HEK293T (cell line): ENCODE results near the gene VPS45.

Source experiments
- CTCF ChIA-PET: fragments of 350-600 bp; formaldehyde crosslinking; extraction: SDS; loops from one replicate; lab custom pipeline; 2021; ENCODE audit warnings: antibody characterized with exemption, inconsistent platforms; lab: Yijun Ruan, JAX
- POLR2A ChIA-PET: fragments of 350-600 bp; formaldehyde crosslinking; extraction: SDS; loops from one replicate; lab custom pipeline; 2020; ENCODE audit warnings: antibody characterized with exemption, inconsistent platforms; lab: Yijun Ruan, JAX
- DNase-seq: peaks from one replicate; pipeline ENCODE4 v3.0.0; 2012; ENCODE audit warnings: mixed read lengths; ENCODE audit errors: extremely low spot score
- ARNT ChIP-seq: fragments of 450-650 bp; IDR thresholded peaks from 2 replicates; pipeline ENCODE4 v1.6.1; 2017; ENCODE audit warnings: mild to moderate bottlenecking
- BHLHE40 ChIP-seq: fragments of 450-650 bp; IDR thresholded peaks from 2 replicates; pipeline ENCODE4 v1.6.1; 2016; ENCODE audit warnings: mild to moderate bottlenecking, moderate library complexity, borderline replicate concordance
- CTBP1 ChIP-seq: fragments of 450-650 bp; IDR thresholded peaks from 2 replicates; pipeline ENCODE4 v1.6.1; 2016; ENCODE audit warnings: borderline replicate concordance
- ELF4 ChIP-seq: fragments of 450-650 bp; IDR thresholded peaks from 2 replicates; pipeline ENCODE4 v1.6.1; 2017; ENCODE audit warnings: antibody characterized with exemption
- FOXA1 ChIP-seq: fragments of 450-650 bp; IDR thresholded peaks from 2 replicates; pipeline ENCODE4 v1.6.1; 2016; ENCODE audit warnings: mild to moderate bottlenecking
- FOXK2 ChIP-seq: fragments of 450-650 bp; IDR thresholded peaks from 2 replicates; pipeline ENCODE4 v1.6.1; 2016; ENCODE audit warnings: mild to moderate bottlenecking
- FOXM1 ChIP-seq: fragments of 450-650 bp; IDR thresholded peaks from 2 replicates; pipeline ENCODE4 v1.6.1; 2017; ENCODE audit warnings: mild to moderate bottlenecking, borderline replicate concordance
- HDGF ChIP-seq: fragments of 450-650 bp; IDR thresholded peaks from 2 replicates; pipeline ENCODE4 v1.6.1; 2017; ENCODE audit warnings: antibody characterized with exemption, borderline replicate concordance
- L3MBTL2 ChIP-seq: fragments of 450-650 bp; conservative IDR thresholded peaks from 2 replicates; pipeline ENCODE4 v1.6.1; 2016; ENCODE audit warnings: mild to moderate bottlenecking
- LEF1 ChIP-seq: fragments of 450-650 bp; IDR thresholded peaks from 2 replicates; pipeline ENCODE4 v1.6.1; 2017; ENCODE audit warnings: mild to moderate bottlenecking, borderline replicate concordance
- NFRKB ChIP-seq: fragments of 450-650 bp; IDR thresholded peaks from 2 replicates; pipeline ENCODE4 v1.6.1; 2016; ENCODE audit warnings: mild to moderate bottlenecking, moderate library complexity
- SP1 ChIP-seq: fragments of 450-650 bp; IDR thresholded peaks from 2 replicates; pipeline ENCODE4 v1.6.1; 2017
- SUZ12 ChIP-seq: fragments of 450-650 bp; IDR thresholded peaks from 2 replicates; pipeline ENCODE4 v1.6.1; 2016; ENCODE audit warnings: mild to moderate bottlenecking
- TARDBP ChIP-seq: fragments of 450-650 bp; IDR thresholded peaks from 2 replicates; pipeline ENCODE4 v1.6.1; 2016
- ZNF384 ChIP-seq: fragments of 450-650 bp; IDR thresholded peaks from 2 replicates; pipeline ENCODE4 v1.6.1; 2016
- TF ChIP-seq, protein P1 (sequence below): fragments of 450-650 bp; IDR thresholded peaks from 2 replicates; pipeline ENCODE4 v1.6.1; 2016

The VPS45 gene

DNA sequence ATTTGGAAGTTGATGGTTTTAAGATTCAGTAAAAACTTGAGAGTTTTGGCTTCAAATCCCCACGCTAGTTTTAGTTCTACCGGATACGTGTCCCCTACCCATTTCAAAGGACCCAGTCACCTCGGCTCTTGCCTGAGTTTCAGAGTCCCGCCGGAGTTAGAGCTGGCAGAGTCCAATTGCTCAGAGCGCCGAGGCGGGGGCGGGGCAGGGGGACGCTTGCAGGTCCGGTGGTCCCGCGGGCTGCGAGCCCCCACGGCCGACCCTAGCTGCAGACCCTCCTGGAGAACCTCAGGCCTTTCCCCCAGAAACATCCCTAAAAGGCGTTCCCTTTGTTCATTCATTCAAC, 765 bp upstream of the VPS45 start:
- TF ChIP-seq CTBP1 = no peak
- TF ChIP-seq HDGF = no peak
- no peak for TF ChIP-seq SUZ12
- TF ChIP-seq L3MBTL2 = no peak
- no peak for TF ChIP-seq NFRKB
- TF ChIP-seq BHLHE40 = no peak; the same call in 1 of the 2 replicates
- no peak for TF ChIP-seq ELF4
- TF ChIP-seq LEF1 = no peak
- no peak for TF ChIP-seq ARNT
- TF ChIP-seq TARDBP = no peak
- TF ChIP-seq FOXK2 = no peak
- TF ChIP-seq ZNF384 = no peak
- no peak for TF ChIP-seq FOXA1
- TF ChIP-seq, protein P1, sequence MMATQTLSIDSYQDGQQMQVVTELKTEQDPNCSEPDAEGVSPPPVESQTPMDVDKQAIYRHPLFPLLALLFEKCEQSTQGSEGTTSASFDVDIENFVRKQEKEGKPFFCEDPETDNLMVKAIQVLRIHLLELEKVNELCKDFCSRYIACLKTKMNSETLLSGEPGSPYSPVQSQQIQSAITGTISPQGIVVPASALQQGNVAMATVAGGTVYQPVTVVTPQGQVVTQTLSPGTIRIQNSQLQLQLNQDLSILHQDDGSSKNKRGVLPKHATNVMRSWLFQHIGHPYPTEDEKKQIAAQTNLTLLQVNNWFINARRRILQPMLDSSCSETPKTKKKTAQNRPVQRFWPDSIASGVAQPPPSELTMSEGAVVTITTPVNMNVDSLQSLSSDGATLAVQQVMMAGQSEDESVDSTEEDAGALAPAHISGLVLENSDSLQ = no peak
- TF ChIP-seq FOXM1 = no peak
- TF ChIP-seq SP1 = no peak
- DNase-seq = peak; percentile 59
- ChIA-PET CTCF (no interaction called here), POLR2A (interaction anchor here (0.7 to 3.7 kb wide), 10 partner anchors 9 to 180 kb away, joined by 3 to 27 read pairs (median 6); partner anchors contain the start of genes OTUD7B and PLEKHO1)

DNA sequence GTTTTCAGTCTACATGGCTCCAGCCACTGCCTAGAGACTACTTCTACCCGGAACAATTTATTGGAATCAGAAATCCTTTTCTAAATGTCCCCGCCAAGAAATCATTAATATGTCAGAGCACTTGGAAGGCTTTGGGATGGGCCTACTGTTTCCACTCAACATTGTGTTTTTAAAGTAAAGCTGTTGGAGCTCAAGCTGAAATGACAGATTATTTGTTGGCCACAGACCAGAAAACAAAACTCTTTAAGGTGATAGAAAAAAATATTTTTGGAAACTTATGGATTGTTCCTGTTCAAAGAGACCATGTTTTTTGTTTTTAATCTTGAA, 496 bp downstream of the VPS45 start:
- POLR2A ChIA-PET = interaction anchor here (0.6 to 3.7 kb wide), 15 partner anchors 11 to 181 kb away, joined by 3 to 27 read pairs (median 3); partner anchors contain the start of genes OTUD7B and PLEKHO1

DNA sequence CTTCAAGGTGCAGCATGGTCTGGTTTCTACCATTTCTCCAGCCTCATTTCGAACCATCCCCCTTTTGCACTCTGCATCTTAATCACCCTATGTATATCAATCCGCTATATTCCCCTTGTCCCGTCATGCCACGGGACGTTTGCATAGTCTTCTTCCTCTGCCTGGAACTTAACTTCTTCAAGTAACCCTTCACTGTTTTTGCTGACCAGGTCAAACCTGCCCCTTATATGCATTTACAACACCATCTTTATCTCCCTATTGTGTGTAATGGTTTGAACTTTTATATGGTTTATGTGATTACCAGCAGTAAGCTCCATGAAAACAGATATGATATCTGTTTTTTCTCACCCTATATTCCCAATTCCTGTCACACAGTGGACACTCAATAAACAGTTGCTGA, 2.3 kb downstream of the VPS45 start:
- POLR2A ChIA-PET = no interaction called here
- CTCF ChIA-PET = no interaction called here

More for the DNA sequence above, 496 bp downstream of the VPS45 start:
- DNase-seq = no peak
- CTCF ChIA-PET = interaction anchor here (0.6 to 1.3 kb wide), 3 partner anchors 31 to 125 kb away, joined by 3 to 4 read pairs (median 3); no protein-coding TSS in a partner anchor
- TF ChIP-seq ARNT (no peak), CTBP1 (no peak), ELF4 (no peak), TARDBP (no peak), L3MBTL2 (no peak), FOXM1 (no peak), BHLHE40 (no peak), FOXK2 (no peak), FOXA1 (no peak), ZNF384 (no peak), HDGF (no peak), SP1 (no peak)
- TF ChIP-seq, protein P1 = no peak

DNA sequence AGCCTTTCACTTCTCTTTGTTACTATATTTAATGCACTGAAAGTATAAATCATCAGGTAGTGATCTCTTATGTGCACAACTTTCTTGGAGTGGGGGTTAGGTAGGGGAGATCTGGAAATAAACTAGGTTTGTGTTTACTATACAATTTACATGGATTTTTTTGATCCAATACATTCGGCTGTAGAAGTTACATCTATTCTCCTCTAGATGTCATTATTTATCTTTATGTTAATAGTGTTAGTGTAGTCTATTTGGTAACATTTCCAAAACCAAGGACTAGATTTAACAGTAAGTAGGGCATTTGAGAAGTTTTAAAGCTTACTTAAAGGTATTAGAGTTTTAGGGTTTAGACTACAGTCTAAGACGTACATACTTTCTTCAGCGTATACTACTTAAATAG, 5.4 kb downstream of the VPS45 start:
- ChIA-PET POLR2A (no interaction called here), CTCF (interaction anchor here (0.6 to 2.5 kb wide), 7 partner anchors 86 to 114 kb away, joined by 3 to 16 read pairs (median 4); no protein-coding TSS in a partner anchor)
- no peak for DNase-seq
- TF ChIP-seq LEF1 = no peak
- TF ChIP-seq FOXK2 = no peak
- TF ChIP-seq L3MBTL2 = no peak
- TF ChIP-seq, protein P1 = no peak
- no peak for TF ChIP-seq FOXM1
- TF ChIP-seq TARDBP = no peak
- TF ChIP-seq CTBP1 = no peak

More for the DNA sequence above, 2.3 kb downstream of the VPS45 start:
- DNase-seq = no peak
- TF ChIP-seq BHLHE40 (no peak), CTBP1 (no peak), FOXM1 (no peak), SUZ12 (no peak), FOXA1 (no peak), HDGF (no peak)
- TF ChIP-seq, protein P1 = no peak

DNA sequence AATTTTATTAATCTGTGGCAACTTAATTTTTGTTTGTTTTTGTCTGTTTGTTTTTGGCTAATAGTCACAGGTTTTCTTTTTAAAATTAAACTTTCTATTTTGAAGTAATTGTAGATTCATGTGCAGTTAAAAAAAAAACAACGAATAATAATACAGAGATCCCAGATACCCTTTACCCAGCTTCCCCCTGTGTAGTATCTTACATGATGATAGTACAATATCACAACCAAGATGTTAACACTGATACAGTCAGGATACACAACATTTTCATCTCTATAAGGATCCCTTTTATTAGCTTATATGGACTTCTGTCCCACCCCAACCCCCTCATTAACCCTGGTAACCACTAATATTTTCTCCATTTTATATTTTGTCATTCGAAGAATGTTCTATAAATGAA, 5.9 kb downstream of the VPS45 start:
- TF ChIP-seq LEF1 (no peak), ARNT (no peak), FOXK2 (no peak), FOXA1 (no peak), SP1 (no peak), ELF4 (no peak), SUZ12 (no peak), HDGF (no peak), CTBP1 (no peak), L3MBTL2 (no peak), ZNF384 (no peak), NFRKB (no peak), BHLHE40 (no peak), FOXM1 (no peak), TARDBP (no peak)
- TF ChIP-seq, protein P1 = no peak
- CTCF ChIA-PET = interaction anchor here (0.6 to 2.5 kb wide), 8 partner anchors 81 to 113 kb away, joined by 3 to 16 read pairs (median 4); no protein-coding TSS in a partner anchor
- POLR2A ChIA-PET = no interaction called here

More for the DNA sequence above, 5.9 kb downstream of the VPS45 start:
- DNase-seq = no peak
